AG08396 (cell line): Measurements from ENCODE around the gene KIF9.
"Not testable (repeated sequence)": the region's sequence is repeated elsewhere in the genome, so short reads cannot be mapped to it uniquely, and the experiment has no call there.

Experiments
- DNase-seq: peaks from one replicate; pipeline ENCODE4 v3.0.0; 2012; ENCODE audit warnings: low spot score, mixed read lengths

Gene KIF9

GRCh38 chr3:47250309-47251060 lies 32.1 kb downstream of the KIF9 start:
- DNase-seq: peak; percentile 56

- no peak for DNase-seq
Observed at GRCh38 chr3:47247131-47248064, 35.2 kb downstream of the KIF9 start.

- no peak for DNase-seq
Observed at GRCh38 chr3:47245271-47245670, 37.3 kb downstream of the KIF9 start.

DNA sequence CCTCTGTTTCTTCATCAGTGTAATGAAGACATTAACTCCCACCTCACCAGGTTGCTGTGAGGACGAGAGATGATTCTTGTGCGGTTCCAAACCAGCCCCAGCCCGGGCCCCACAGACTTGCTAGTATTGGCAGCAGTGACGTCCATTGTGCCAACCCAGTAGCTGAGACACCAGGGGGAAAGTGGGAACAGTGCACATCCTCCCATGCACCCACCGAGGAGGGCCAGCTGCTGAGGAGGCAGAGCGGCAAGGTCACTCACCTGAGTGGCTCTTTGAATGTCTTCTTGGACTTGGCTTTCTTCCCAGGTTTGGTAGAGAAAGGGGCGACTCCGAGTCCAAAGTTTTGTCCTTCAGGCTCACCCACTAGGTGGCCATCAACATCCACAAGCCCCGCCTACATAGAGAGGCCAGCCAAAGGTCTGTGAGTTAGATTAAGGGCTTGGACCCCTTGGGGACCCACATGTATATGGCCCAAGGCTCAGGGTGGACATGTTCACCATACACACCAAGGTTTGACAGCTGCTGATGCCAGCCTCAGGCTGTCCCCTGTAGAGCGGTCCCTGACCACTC lies 38.0 kb downstream of the KIF9 start:
- DNase-seq: no peak

DNA sequence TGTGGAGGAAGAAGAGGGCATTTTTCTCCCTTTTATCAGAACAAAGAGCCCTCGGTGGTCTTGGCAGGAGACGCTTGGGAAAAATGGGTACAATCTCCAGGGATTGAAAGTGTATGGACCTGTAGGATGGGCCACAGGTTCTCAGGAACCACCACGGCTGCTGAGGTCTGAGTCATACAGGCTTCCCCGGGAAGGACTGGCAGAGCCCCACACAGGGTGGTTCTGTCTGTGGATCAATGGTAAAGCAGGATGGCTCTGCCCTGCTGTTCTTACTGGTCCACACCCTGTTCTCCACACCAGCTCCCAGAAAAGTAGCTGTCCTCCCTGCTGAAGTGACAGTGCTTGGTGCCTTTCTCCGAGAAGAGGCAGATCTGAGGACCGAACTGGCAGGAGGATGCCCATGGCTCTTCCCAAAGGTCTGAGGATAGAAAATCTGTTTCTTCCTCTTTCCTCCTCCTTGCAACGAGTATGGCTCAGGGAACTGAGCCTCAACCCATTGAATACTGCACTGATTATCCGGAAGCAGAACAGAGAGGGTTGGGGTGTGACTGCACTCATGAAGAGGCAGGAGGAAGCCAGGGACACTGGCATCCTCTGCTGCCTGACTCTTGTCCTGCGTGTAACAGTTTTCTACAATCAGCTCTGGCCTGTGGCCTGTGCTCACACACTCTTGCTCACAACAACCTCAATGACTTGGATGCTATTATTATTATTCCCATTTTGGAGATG lies 39.0 kb downstream of the KIF9 start:
- no peak for DNase-seq

- no peak for DNase-seq
Observed at GRCh38 chr3:47239929-47240328, 42.7 kb downstream of the KIF9 start.

- no peak for DNase-seq
Observed at GRCh38 chr3:47238017-47238416, 44.6 kb downstream of the KIF9 start.

DNA sequence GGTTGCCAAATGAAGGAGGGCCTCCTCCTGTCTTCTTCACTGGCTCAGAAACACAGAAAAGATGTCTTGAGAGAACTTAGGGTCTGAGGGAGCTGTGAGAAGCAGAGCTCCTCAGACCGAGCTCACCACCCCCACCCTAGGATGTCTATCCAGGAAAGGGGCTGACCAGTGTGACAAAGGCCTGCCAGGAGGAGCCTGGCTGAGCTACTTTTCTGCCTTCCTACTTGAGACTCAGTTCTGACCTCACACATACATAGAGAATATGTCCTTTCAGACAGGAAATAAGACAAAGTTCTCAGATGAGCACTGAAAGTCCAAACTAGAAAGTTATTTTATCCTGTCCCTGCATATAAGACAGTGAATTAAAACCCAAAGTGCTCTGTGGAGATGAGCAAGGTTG lies 54.5 kb downstream of the KIF9 start:
- no peak for DNase-seq

DNA sequence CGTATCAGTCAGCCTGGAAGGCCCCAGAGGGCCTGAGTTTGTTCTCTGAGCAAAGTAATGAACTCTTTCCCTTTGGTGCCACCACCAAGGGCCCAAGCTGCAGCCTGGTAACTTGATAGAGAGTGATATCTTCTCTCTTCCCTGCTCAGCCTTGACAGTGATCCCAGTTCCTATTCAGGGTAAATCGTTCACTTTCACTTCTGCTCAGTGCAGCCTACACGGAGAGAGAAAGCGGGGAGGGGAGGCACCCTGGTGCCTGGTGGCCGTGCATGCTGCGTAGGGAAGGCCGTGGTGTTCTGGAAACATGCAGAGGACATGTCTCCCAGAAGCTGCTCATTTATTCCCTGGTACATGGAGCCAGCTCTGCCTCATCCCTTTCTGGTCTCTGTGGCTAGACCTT lies 54.9 kb downstream of the KIF9 start:
- DNase-seq: no peak

GRCh38 chr3:47225310-47225906 lies 57.2 kb downstream of the KIF9 start:
- no peak for DNase-seq

DNA sequence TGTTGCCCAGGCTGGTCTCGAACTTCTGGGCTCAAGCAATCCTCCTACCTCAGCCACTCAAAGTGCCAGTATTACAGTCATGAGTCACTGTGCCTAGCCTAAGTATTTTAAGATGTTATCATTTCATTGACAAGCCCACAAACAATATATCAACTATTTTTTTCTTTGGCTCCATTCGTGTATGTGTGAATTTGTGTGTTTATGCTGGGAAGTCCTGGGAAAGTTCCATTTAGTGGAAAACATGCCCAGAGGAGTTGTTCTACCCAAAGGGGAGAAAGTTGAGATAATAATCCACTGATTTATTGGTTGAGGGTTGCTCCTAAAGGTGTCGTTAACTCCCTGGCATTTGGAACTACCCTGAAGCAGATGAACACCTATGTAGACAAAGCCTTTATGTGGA lies 58.8 kb downstream of the KIF9 start:
- no peak for DNase-seq

- DNase-seq: no peak
Observed at GRCh38 chr3:47221798-47222197, 60.8 kb downstream of the KIF9 start.

DNA sequence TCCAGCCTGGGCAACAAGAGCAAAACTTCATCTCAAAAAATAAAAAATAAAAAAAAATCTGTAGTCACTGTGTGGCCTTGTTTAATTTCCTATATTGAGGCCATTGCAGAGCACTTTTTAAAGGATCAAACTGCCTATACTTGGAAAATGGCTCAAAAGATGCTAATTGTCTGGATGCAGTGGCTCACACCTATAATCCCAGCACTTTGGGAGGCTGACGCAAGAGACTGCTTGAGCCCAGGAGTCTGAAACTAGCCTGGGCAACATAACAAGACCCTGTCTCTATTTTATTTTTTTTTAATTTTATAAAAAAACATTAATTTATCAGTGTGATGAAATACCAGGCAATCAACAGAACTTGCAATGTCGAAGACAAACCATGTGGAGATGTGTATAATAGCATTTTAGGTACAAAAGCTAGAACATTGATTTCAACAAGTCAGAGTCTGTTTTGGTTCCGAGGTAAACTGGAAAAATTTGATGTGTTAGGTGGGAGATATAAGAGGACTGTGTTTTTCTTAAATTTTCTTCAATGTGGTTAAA lies 71.7 kb downstream of the KIF9 start:
- DNase-seq: no peak

- not testable (repeated sequence) for DNase-seq
Observed at GRCh38 chr3:47206022-47206421, 76.6 kb downstream of the KIF9 start.

DNA sequence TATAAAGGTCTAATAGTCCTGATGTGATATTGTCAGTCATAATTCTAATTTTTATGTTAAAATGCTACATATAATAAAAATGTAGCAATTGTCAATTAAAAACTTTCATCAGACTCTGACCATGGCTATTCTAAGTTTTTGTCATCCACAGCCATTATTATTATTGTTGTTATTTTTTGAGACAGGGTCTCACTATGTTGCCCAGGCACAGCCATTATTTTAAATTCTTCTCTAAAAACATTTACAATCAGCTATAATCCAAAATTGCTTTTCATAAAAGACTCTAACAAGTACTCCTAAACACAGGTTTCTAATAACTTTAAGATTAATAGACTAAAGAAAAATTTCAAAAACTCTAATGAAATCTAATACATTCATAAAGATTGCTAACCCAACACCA lies 77.7 kb downstream of the KIF9 start:
- no peak for DNase-seq

DNA sequence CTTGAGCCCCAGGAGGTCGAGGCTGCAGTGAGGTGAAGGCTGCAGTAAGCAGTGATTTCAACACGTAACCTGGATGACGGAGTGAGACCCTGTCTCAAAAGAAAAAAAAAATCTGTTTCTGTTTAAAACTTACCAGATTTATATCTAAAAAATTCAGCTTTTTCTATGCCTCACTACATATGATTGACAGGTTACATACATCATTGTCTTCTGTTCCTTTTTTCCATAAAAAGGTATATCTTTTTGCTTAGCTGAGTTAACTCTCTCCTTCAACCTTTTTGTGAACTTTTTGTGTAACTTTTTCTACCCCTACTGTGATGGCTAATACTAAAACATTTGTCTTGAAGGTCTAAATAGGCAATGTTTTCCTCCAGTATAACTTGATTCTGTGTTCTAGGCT lies 80.1 kb downstream of the KIF9 start:
- DNase-seq: no peak

DNA sequence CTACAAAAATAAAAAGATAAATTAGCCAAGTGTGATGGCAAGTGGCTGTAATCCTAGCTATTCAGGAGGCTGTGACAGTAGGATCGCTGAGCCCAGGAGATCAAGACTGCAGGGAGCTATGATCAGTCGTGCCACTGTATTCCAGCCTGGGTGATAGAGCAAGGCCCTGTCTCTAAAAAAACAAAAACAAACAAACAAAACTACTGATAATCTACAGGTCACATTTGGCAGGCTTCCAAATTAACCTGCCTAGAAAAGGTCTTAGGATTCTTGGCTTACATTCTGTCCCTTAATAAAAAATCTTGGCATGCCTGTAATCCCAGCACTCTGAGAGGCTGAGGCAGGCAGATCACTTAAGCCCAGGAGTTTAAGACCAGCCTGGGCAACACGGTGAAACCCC lies 85.3 kb downstream of the KIF9 start:
- DNase-seq: no peak

DNA sequence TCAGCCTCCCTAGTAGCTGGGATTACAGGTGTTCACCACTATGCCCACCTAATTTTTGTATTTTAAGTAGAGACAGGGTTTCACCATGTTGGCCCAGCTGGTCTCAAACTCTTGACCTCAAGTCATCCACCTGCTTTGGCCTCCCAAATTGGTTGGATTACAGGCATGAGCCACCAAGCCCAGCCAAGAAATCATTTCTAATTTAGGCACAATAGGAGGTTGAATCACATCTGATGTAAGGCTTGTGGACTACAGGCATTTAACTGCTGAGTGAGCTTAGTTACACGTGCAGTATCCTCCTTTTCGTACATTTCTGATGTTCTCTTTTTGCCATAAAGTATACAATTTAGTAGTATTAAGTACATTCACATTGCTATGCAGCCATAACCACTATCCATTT lies 87.6 kb downstream of the KIF9 start:
- no peak for DNase-seq

DNA sequence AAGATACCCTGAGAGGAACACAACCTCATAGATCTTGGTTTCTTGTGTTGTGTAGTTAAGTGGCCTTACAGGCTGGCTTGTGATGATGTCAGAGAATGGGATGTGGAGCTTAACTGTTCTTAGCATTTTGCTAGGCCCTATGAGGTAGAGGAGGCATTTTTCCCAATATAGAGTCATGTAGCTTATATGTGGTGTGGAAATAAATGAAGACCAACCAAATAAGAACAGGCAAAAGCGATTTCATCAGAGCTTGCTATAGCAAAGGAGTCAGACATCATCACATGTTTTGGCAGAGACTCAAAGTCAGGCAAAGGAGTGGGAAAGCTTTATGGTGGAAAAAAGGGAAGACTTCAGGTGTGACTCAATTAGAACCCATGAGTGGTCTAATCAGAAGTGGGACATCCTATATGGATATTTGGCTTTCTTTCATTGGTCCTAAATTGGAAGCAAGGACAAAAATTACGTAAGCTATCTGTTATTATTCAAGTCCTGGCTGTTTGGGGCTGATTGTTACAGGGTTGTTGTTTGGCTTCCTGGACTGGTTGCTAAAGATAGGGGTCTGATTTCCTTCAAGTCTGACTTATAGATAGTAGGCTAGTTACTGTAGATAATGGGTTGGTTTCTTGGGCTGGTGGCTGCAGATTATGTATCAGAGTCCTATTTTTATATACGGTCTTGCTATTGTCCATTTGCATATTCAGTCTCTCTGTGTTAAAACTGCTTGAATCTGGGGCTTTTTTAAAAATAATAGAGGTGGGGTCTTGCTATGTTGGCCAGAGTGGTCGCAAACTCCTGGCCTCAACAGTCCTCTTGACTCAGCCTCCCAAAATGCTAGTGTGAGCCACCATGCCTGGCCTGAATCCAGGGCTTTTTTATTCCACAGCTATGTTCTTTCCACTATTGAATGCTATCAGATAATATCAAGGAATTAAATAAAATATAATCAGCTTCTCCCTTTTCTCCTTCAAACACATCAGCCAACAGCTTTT lies 88.4 kb downstream of the KIF9 start:
- DNase-seq: no peak

- no peak for DNase-seq
Observed at GRCh38 chr3:47186285-47186684, 96.3 kb downstream of the KIF9 start.
